Stomach smooth muscle (tissue), 2 donors: Measurements from ENCODE around the gene ACOT9.
"Not testable (repeated sequence)": the region's sequence is repeated elsewhere in the genome, so short reads cannot be mapped to it uniquely, and the experiment has no call there.

Source experiments
- H3K27ac ChIP-seq: one replicate; pipeline ENCODE4 v1.7.0; 2013; ENCODE audit warnings: mild to moderate bottlenecking, low read length, inconsistent platforms
- H3K27me3 ChIP-seq, 2 donors: one replicate each; pipeline ENCODE4 v1.7.0; 2013; ENCODE audit warnings: low read length in 2 of 2; ENCODE audit not compliant: insufficient read depth in 2 of 2, control insufficient read depth in 1 of 2
- H3K36me3 ChIP-seq, 2 donors: one replicate each; pipeline ENCODE4 v1.7.0; 2013; ENCODE audit warnings: low read length in 2 of 2; ENCODE audit not compliant: control insufficient read depth in 2 of 2, insufficient read depth in 2 of 2
- H3K4me1 ChIP-seq: one replicate; pipeline ENCODE4 v1.7.0; 2013; ENCODE audit warnings: low read length; ENCODE audit not compliant: control insufficient read depth, insufficient read depth
- H3K4me3 ChIP-seq, 2 donors: one replicate each; pipeline ENCODE4 v1.7.0; 2013; ENCODE audit warnings: low read length in 2 of 2
- H3K9ac ChIP-seq, 2 donors: one replicate each; pipeline ENCODE4 v1.7.0; 2013; ENCODE audit warnings: low read length in 2 of 2, mild to moderate bottlenecking in 1 of 2
- H3K9me3 ChIP-seq, 2 donors: one replicate each; pipeline ENCODE4 v1.7.0; 2013; ENCODE audit warnings: low read length in 2 of 2; ENCODE audit not compliant: control insufficient read depth in 2 of 2
- donor health status: healthy.
- donor health status: Pancreatic carcinoma.

Gene ACOT9

DNA sequence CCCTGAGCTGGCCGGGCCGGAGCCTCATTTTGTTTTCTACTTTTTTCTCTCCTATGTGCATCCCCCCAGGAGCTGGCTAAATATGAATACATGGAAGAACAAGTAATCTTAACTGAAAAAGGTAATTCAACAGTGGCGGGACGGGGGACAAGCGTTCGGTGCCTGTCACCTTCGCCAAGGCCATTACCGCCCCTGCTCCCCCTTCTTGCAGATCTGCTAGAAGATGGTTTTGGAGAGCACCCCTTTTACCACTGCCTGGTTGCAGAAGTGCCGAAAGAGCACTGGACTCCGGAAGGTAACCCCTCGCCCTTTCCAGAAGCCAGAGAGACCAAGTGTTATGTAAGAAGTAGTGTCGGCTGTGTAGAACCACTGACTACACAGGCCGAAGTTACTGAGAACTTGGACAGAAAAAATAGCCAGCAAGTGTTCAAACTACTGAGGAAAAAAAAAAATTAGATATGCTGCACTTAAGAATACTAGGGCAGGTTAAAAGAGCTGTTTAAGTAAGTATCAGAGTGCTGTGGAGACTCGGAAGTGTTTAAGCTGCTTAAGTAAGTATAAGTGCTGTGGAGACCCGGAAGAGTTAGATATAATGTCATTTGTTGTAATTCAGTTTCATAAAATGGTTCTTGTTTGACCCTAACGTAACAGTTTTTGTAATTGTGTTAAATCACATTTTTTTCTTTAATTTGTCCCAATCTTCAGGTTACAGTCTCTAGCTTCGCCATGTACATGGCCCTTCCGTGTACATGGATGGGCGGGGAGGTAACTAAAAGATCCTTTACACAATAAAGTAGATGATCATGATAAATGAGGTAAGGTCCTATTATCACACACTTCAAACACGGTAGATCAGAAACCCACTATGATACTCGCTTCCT is 40.8 kb upstream of the ACOT9 start:
- peak overlapping the region; percentile 82 for H3K27ac ChIP-seq

GRCh38 chrX:23782863-23783588 is 40.0 kb upstream of the ACOT9 start, which contains the start of gene SAT1:
Gene SAT1, plus strand, starts transcription at chrX:23783173. Its CDS starts 179 bp downstream, at chrX:23783352.
- Histone ChIP-seq H3K4me3 (peak within 1 kb of the TSS; percentile 84 to 88), H3K27ac (peak within 1 kb of the TSS; percentile 82), H3K36me3 (peaks cover 6 to 10% of the 10 kb centered on the region in 2 donors), H3K9ac (peak within 1 kb of the TSS; percentile 92 to 96), H3K4me1 (peaks cover 2% of the 10 kb centered on the region), H3K9me3 (no peaks in the 10 kb centered on the region), H3K27me3 (no peaks in the 10 kb centered on the region)

More for the DNA sequence above, 40.8 kb upstream of the ACOT9 start:
- Histone ChIP-seq H3K9ac (peak overlapping the region; percentile 83 to 92), H3K36me3 (peaks cover 6 to 10% of the 10 kb centered on the region in 2 donors), H3K9me3 (no peaks in the 10 kb centered on the region), H3K4me3 (peak overlapping the region; percentile 84 to 88), H3K4me1 (peaks cover 2% of the 10 kb centered on the region), H3K27me3 (no peaks in the 10 kb centered on the region)

GRCh38 chrX:23782455-23782854 is 39.4 kb upstream of the ACOT9 start:
- Histone ChIP-seq H3K4me1 (peaks cover 2% of the 10 kb centered on the region), H3K36me3 (peaks cover 6 to 10% of the 10 kb centered on the region in 2 donors), H3K9ac (peak overlapping the region; percentile 58 to 66), H3K4me3 (peak overlapping the region; percentile 62 to 88), H3K27ac (peak overlapping the region; percentile 53), H3K27me3 (no peaks in the 10 kb centered on the region), H3K9me3 (no peaks in the 10 kb centered on the region)

DNA sequence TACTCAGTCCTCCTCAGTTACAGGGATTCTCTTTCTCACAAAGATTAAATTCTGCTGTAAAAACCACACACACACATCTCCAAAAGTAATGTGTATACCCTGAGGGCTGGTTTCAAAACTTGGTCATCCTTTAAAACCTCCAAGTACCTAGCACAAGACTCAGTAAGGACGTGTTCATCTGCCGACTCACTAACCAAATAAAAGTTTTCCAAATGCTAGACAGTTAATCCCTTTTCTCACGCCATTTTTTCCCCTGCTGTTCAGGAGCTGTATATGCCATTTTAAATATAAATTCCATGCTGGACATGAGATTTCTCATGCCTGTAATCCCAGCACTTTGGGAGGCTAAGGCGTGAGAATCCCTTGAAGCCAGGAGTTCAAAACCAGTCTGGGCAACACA is 35.9 kb upstream of the ACOT9 start:
- Histone ChIP-seq H3K4me3 (no peak overlapping the region), H3K27ac (no peak overlapping the region), H3K4me1 (peaks cover 2% of the 10 kb centered on the region), H3K27me3 (no peaks in the 10 kb centered on the region), H3K9ac (no peak overlapping the region), H3K36me3 (no peaks in the 10 kb centered on the region), H3K9me3 (no peaks in the 10 kb centered on the region)

- Histone ChIP-seq H3K4me1 (no peaks in the 10 kb centered on the region), H3K9me3 (no peaks in the 10 kb centered on the region), H3K36me3 (no peaks in the 10 kb centered on the region), H3K27me3 (no peaks in the 10 kb centered on the region), H3K9ac (no peak overlapping the region), H3K27ac (no peak overlapping the region), H3K4me3 (no peak overlapping the region)
Observed at GRCh38 chrX:23776363-23776762, 33.3 kb upstream of the ACOT9 start.

GRCh38 chrX:23773601-23774175 is 30.6 kb upstream of the ACOT9 start:
- no peaks in the 10 kb centered on the region for H3K4me1 ChIP-seq
- no peak overlapping the region for H3K27ac ChIP-seq
- H3K27me3 ChIP-seq: peaks cover 0 to 2% of the 10 kb centered on the region in 2 donors
- no peaks in the 10 kb centered on the region for H3K36me3 ChIP-seq
- H3K4me3 ChIP-seq: no peak overlapping the region
- no peak overlapping the region for H3K9ac ChIP-seq
- no peaks in the 10 kb centered on the region for H3K9me3 ChIP-seq

GRCh38 chrX:23771086-23771485 is 28.0 kb upstream of the ACOT9 start:
- not testable (repeated sequence) for H3K4me1 ChIP-seq, H3K27me3 ChIP-seq, H3K4me3 ChIP-seq, H3K9me3 ChIP-seq, H3K27ac ChIP-seq, H3K9ac ChIP-seq, H3K36me3 ChIP-seq

DNA sequence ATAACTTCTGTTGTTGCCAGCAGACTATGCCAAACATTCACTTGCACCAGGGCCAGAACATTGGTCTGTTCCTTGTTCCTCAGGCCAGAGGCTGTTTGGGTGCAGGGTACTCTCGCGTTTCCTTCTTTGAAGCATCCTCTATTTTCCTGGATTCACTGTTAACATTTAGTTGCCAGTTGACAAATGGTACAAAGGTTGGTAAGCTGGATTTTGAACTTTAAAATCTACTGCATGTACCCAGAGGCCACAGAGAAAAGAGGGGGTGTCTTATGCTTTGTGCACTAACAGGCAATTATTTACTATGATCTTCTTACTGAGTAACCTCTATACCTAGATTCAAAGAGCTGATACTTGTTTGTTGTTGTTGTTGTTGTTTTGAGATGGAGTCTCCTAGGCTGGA is 27.1 kb upstream of the ACOT9 start:
- H3K9me3 ChIP-seq: no peaks in the 10 kb centered on the region
- no peaks in the 10 kb centered on the region for H3K4me1 ChIP-seq
- H3K9ac ChIP-seq: no peak overlapping the region
- H3K4me3 ChIP-seq: no peak overlapping the region
- peaks cover 0 to 2% of the 10 kb centered on the region in 2 donors for H3K27me3 ChIP-seq
- H3K27ac ChIP-seq: no peak overlapping the region
- H3K36me3 ChIP-seq: no peaks in the 10 kb centered on the region

DNA sequence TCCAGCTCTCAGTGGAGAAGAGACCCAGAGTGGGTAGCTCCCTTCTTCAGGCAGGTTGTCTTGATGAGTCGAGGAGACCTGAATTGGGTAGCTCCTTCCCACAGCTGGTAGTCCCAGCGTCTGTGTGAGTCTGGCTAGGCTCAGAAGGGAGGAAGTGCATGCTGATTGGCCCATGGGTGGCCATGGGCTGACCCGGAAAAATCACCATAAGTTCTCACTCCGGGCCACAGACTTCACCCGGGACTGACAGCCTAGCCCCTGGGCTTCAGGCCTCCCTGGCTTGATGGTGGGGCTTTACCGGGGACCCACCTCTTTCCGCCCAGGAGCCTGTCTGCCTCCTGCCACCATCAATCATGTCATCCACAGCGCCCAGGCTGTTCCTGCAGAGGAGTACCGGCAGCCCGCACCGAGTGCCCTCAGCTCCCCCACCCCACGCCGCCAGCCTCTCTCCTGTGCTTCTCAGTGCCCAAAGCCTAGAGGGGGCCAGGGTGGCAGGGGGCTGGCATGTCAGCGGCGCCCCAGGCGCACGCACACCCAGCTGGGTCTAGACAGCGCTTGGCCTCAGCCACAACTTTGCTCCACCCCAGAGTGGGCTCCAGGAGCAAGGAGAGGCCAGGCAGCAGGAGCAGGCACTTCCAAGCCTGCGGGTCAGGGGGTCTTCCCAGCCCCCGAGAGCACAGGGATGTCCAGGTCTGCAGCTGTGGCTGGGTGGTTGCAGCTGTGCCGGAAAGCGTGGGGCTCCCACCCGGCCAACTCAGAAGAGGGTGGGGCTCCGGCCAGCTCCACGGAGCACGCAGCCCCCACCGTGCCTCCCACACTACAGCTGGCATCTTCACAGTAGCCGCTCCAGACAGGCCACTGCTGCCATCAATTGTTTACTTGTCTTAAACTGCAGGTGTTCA is 23.8 kb upstream of the ACOT9 start:
- Histone ChIP-seq H3K36me3 (no peaks in the 10 kb centered on the region), H3K27me3 (peaks cover 0 to 2% of the 10 kb centered on the region in 2 donors), H3K4me3 (no peak overlapping the region), H3K27ac (no peak overlapping the region), H3K9me3 (no peaks in the 10 kb centered on the region), H3K9ac (no peak overlapping the region), H3K4me1 (no peaks in the 10 kb centered on the region)

DNA sequence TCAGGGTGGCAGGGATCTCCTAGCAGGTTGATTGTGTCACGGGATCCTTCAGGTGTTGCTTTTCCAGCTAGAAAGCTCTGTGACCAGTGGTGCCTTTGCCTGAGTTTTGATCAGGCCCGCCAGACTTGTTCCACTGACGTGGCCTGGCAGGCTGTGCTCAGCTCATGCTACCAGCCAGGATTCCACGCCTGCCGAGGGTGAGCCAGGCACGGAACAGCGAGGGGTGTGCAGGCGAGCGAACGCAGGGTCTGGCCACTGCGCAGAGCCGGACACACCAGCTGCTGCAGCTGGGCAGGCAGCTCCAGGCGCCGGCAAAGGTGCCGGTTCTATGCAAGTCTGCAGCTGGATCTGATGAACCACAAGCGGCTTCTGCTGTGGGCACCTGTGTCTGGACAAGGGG is 22.8 kb upstream of the ACOT9 start:
- Histone ChIP-seq H3K27ac (no peak overlapping the region), H3K9me3 (no peaks in the 10 kb centered on the region), H3K27me3 (peaks cover 0 to 2% of the 10 kb centered on the region in 2 donors), H3K4me1 (no peaks in the 10 kb centered on the region), H3K36me3 (no peaks in the 10 kb centered on the region), H3K9ac (no peak overlapping the region), H3K4me3 (no peak overlapping the region)
